OCI-LY1 (cell line): Measurements from ENCODE around the gene ZFYVE9.

Experiments used
- CTCF ChIP-seq: fragments of 200-600 bp; sonication (generic), shearing (Covaris generic); IDR thresholded peaks from 2 replicates; pipeline ENCODE4 v1.5.1; 2017; ENCODE audit warnings: mild to moderate bottlenecking, antibody characterized with exemption, low read length, moderate library complexity, mixed read lengths
- EZH2 ChIP-seq: fragments of 200-600 bp; sonication (generic), shearing (Covaris generic); IDR thresholded peaks from 2 replicates; pipeline ENCODE4 v1.8.0; 2017; ENCODE audit warnings: borderline replicate concordance, mixed run types, mild to moderate bottlenecking, antibody characterized with exemption, low read length, moderate library complexity, mixed read lengths

GRCh38 chr1:52385376-52385775 is 243.5 kb downstream of the ZFYVE9 start:
- TF ChIP-seq CTCF, result no peak
- no peak for TF ChIP-seq EZH2
